M059J (cell line): ENCODE data around the gene ELK4. TPM values are rescaled to one million over a fixed set of nuclear protein-coding genes. Genes with fewer than 3 reads are reported as not detected.

Source experiments
- DNase-seq: peaks from one replicate; pipeline ENCODE4 v3.0.0-alpha.2; 2012; ENCODE audit warnings: low read depth
- total RNA-seq: library from RNA; depleted of rRNA; stranded (reverse); fragments of >200 nt; shearing (Covaris generic); gene quantifications from 2 replicates; pipeline ENCODE4 v1.2.3, GENCODE V29; 2014; rRNA removed

Gene ELK4
- total RNA-seq, 1 experiment from 2014 or later = 21.1 TPM

GRCh38 chr1:205563927-205564441, 67.8 kb downstream of the ELK4 start:
- DNase-seq = no peak

GRCh38 chr1:205561501-205562203, 70.2 kb downstream of the ELK4 start:
- no peak for DNase-seq

Other genes starting within 250 kb of the ELK4 start
- not detected in 2 replicates for gene LEMD1, start 210.0 kb downstream of the ELK4 start, total RNA-seq
- gene BLACAT1, start 176.0 kb downstream of the ELK4 start, total RNA-seq = 0.10 and 0.15 TPM in 2 replicates
- 0.12 and 1.2 TPM in 2 replicates for gene CDK18, start 127.3 kb downstream of the ELK4 start, total RNA-seq
- gene SLC45A3, start 48.5 kb upstream of the ELK4 start, total RNA-seq = 4.4 and 7.8 TPM in 2 replicates
- 193 and 268 TPM in 2 replicates for gene NUCKS1, start 118.2 kb upstream of the ELK4 start, total RNA-seq
- 19.5 and 33.8 TPM in 2 replicates for gene RAB29, start 143.5 kb upstream of the ELK4 start, total RNA-seq
- gene SLC41A1, start 181.2 kb upstream of the ELK4 start, total RNA-seq = 20.0 and 24.4 TPM in 2 replicates
- gene PM20D1, start 218.1 kb upstream of the ELK4 start, total RNA-seq = not detected in 2 replicates